ENCODE results near the gene GPLD1.

The GPLD1 gene

GRCh38 chr6:24455061-24455460 lies 34.3 kb downstream of the GPLD1 start:
- no peak for FAIRE-seq

GRCh38 chr6:24454452-24454851 lies 34.9 kb downstream of the GPLD1 start:
- DNase-seq (ENCODE audit: insufficient read length, low spot score) (no peak), FAIRE-seq (no peak)

More at GRCh38 chr6:24455061-24455460, 34.3 kb downstream of the GPLD1 start:
- DNase-seq (ENCODE audit: insufficient read length, low spot score): no peak

GRCh38 chr6:24453921-24454320 lies 35.5 kb downstream of the GPLD1 start:
- no peak for FAIRE-seq
- DNase-seq (ENCODE audit: insufficient read length, low spot score): no peak

- FAIRE-seq (no peak), DNase-seq (ENCODE audit: insufficient read length, low spot score) (no peak)
Observed at GRCh38 chr6:24451581-24452388, 37.6 kb downstream of the GPLD1 start.

DNA sequence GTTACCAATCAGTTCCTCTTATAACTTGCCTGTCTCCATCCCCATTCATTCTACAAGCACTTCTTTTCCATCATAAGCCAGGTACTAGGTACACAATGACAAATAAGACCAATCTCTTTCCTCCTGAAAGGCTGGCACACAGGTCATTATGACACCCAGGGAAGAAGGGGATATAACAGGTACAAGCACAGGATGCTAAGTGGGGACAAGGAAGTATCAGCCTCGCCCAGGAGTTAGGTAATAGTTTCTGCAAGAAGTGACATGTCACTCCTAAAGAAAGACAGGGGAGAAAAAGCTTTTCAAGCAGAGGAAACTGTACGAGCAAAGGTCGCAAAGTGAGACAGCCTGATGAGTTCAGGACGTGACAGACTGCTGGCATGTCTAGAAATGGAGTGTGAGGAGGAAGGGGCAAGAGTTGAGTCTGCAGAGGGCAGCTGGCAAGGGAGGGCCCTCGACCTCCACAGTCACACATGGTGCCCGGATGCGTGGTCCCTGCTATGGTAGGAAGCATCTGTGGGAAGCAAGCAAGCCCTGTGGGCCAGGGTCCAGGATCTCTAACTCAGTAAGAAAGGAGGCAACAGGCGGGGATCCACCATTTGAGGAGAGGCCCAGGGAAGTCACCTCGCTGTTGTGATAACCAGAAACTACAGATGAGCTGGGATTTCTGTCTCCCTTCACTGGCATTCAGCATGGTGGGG lies 40.4 kb downstream of the GPLD1 start:
- DNase-seq (ENCODE audit: insufficient read length, low spot score) (no peak), FAIRE-seq (no peak)

DNA sequence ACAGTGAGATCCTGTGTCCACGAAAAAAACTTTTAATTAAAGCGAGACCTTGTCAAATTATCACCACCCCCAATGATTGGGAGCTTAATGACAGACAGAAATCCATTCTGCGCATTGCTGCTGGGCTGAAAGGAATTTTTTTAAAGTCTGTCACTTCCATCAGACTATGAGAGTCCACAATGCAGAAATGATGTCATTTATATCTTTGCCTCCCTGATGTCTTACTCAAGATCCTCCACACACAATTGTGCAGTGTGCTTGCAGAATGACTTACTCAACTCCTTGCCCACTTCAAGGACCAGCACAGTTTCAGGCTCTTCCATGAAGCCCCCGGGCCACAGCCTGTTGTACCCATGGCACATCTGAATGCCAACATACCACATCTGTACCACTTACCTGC lies 41.0 kb downstream of the GPLD1 start:
- DNase-seq (ENCODE audit: insufficient read length, low spot score) (no peak), FAIRE-seq (no peak)

DNA sequence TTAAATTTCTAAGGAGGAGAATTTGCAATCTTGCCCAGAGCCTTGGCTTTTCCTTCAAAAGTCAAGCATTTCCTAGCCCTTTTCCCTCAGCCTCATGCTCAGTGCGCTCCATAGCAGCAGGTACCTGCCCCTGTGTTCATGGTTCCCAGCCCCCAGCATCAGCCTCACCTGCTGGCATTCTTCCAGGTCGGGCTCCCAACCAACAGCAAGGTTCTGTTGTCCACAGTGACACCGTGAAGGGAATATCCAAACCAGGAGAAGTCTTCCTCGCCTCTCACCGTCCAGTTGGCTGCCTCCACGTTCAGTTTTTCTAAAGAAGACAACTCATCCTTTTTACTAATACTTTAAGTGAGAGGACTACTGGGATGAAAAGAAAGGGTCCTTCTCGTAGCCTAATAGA lies 42.7 kb downstream of the GPLD1 start:
- FAIRE-seq (no peak), DNase-seq (ENCODE audit: insufficient read length, low spot score) (no peak)

DNA sequence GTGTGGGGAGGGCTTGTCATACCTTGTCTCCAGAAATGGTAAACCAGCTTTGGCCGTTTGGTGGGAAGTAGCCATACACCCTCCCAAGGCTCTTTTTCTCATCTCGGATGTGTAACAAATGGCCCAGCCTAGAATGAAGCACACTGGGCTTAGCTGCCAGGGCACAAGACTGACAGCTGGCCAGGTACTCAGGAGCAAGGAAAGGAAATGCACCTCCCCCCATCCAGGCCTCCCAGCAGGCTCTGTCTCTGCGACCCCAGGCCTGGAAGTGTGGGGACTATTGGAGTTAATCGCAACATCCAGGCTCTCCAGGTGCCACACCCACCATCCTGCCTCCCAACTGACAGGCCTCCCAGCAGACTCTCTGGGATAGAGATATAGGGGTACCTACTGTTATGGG lies 43.7 kb downstream of the GPLD1 start:
- no peak for DNase-seq (ENCODE audit: insufficient read length, low spot score)
- no peak for FAIRE-seq

GRCh38 chr6:24444588-24444987 lies 44.8 kb downstream of the GPLD1 start:
- DNase-seq (ENCODE audit: insufficient read length, low spot score) (no peak), FAIRE-seq (no peak)

GRCh38 chr6:24441599-24441904 lies 47.8 kb downstream of the GPLD1 start:
- FAIRE-seq: no peak
- no peak for DNase-seq (ENCODE audit: insufficient read length, low spot score)

GRCh38 chr6:24440897-24441598 lies 48.3 kb downstream of the GPLD1 start:
- no peak for FAIRE-seq
- DNase-seq (ENCODE audit: insufficient read length, low spot score): no peak

DNA sequence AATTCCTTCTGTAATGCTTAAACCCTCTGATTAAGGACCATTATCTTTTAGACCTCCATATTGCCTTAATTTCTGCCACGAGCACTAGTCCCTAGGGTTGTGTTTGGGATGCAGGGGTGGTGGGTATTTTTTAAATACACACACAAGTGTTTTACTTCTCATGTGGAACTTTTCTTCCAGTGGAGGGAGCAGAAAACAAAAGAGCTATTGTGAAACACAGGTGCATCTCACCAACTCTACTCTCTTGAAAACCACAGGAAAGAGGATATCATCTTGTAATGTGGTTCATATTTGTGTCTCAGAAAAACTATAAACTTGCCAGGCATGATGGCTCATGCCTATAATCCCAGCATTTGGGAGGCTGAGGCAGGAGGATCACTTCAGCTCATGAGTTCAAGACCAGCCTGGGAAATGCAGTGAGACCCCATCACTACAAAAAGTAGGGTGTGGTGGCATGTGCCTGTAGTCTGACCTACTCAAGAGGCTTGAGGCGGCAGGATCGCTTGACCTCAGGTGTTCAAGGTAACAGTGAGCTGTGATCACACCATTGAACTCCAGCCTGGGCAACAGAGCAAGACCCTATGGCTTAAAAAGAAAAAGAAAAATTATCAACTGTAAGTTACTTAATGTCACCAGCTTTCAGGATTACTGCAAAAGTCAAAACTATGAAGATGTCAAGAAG lies 49.4 kb downstream of the GPLD1 start:
- no peak for FAIRE-seq
- no peak for DNase-seq (ENCODE audit: insufficient read length, low spot score)

DNA sequence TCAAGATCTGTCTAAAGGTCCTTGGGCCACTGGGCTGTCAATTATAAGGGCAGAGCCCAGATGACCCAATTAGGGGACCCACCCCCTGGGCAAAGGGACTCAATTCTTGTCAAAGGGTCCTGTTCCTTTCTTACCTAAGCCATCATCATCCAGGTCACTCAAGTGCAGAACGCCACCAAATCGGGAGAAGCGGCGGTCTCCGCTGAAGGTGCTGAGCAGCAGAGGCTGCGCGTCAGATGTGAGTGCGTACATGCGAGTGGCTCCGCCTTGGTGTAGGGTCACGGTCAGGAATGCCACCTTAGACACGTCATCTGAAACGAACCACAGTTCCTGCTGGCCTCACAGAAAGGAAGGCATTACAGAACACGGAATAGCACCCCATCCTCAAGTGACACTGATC lies 52.4 kb downstream of the GPLD1 start:
- no peak for DNase-seq (ENCODE audit: insufficient read length, low spot score)
- FAIRE-seq: no peak

- no peak for DNase-seq (ENCODE audit: insufficient read length, low spot score)
- FAIRE-seq: no peak
Observed at GRCh38 chr6:24432611-24433010, 56.8 kb downstream of the GPLD1 start.

DNA sequence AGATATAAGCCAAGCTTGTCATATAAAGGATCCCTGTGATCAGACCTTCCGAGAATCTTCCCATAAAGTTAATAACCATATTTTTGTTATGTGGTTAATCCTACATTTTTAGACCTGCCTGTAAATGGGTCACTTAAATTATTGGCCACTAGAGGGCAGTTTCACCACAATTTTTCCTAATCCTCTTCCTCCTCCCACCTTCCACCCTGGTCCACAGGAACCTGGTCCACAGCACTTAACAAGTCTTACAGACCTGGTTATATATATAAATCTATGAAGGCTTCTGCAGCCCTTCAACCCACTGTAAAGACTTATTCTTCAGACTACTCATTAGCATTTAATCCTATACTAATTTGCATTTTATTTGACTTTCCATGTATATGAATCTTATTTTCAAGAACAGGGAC lies 58.3 kb downstream of the GPLD1 start:
- DNase-seq (ENCODE audit: insufficient read length, low spot score) (peak; percentile 16), FAIRE-seq (peak; percentile 55)

DNA sequence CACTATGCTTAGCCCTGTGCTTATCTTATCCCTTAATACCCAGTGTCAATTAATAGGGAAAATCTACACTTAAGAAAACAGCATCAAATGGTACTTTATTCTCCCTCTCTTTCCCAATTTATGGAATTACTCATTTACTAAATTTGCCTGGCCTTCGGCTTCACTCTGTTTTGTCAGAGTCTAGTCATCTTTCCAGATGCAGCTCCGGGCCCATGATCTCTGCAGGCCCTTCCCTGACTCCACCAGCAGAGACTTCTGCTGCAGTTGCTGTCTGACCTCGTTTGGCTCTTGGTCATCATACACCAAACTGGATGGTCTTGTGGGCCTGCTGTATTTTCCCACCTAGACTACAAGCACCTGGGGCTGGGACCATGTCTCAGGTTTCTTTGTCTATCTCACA lies 59.3 kb downstream of the GPLD1 start:
- DNase-seq (ENCODE audit: insufficient read length, low spot score) (no peak), FAIRE-seq (no peak)

DNA sequence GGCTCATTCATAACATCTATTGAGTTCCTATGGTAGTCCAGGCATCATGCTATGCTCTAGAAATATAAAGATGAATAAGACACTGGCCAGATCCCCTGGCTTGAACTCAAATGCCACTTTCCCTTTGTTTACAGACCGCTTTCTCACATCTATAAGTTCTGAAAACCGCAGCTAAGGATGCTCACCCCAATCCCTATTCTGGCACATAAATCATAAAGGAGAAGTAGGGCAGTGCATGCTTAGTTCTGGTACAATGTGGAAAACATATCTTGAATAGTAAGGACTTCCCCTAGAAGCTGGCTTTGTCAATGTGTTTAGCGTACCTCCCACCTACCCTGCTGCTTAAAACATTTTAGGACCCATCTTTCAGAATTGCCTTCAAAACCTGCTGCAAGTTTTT lies 60.2 kb downstream of the GPLD1 start:
- DNase-seq (ENCODE audit: insufficient read length, low spot score): no peak

GRCh38 chr6:24428615-24429014 lies 60.8 kb downstream of the GPLD1 start:
- DNase-seq (ENCODE audit: insufficient read length, low spot score) (no peak), FAIRE-seq (no peak)

More for the DNA sequence above, 60.2 kb downstream of the GPLD1 start:
- no peak for FAIRE-seq

DNA sequence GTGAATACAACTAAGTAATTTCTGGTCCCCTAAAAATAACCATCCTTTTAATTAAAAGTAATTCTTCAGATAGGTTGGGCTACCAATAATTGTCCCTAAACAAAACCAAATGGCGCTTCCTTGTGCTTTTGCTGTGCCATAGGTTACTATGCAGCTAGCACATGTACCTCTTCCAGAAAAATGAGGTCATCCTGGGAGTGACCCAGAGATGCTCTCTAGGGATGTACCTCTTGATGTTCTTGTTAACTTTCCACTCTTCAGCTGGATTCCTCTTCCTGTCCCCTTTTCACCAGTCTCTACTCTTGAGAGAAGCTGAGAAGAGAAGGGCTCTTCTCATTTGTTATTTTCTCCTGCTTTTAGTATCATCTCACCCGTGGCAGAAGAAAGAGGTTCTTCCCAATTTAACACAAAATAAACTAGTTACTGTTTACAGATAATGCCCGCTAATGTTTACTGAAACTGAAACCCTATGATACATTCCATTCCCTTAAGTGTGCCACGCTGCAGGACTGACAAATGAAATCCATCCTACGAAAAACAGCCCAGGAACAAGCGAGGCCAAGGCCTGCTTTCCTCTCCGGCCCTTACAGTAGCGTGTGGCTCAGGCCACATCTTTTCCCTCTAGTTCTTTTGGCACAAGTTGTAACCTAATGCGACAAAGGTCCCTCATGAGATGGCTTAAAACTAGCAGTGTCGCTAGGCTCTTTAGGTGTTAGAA lies 62.5 kb downstream of the GPLD1 start:
- no peak for DNase-seq (ENCODE audit: insufficient read length, low spot score)
- no peak for FAIRE-seq

DNA sequence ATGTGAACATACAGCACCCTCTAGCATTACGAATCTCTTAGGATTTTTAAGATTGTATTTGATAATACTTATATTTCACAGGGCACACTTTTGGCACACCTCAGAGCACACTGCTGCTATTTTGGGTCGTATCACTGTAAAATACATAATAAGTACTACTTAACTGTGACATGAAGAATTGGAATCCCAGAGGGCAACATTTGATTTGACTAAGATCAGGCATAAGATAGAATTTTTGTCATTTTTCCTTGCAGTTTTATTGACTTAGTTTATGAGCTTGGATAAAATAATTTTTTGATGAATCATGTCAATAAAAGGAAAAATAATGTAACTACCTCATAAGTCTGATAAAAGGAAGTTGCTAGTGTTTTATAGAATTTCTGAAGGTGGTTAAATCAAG lies 64.3 kb downstream of the GPLD1 start:
- FAIRE-seq (no peak), DNase-seq (ENCODE audit: insufficient read length, low spot score) (no peak)

- DNase-seq (ENCODE audit: insufficient read length, low spot score) (no peak), FAIRE-seq (no peak)
Observed at GRCh38 chr6:24419526-24419925, 69.9 kb downstream of the GPLD1 start.

All from GM19239 (cell line).